ENCODE results near the gene NIM1K.

NIM1K gene

GRCh38 chr5:43191740-43192557 lies at the start of gene NIM1K:
Gene NIM1K (plus strand): TSS chr5:43192225. CDS start chr5:43245776, 53,551 bp downstream.
- no peak for DNase-seq (ENCODE audit: extremely low read depth, low read depth)
- TF ChIP-seq CTCF (IDR thresholded peaks at IDR 0.05; ENCODE audit: low read depth, low read length) = no peak

GRCh38 chr5:43145071-43145470 lies 47.0 kb upstream of the NIM1K start:
- no peak for DNase-seq (ENCODE audit: extremely low read depth, low read depth)
- TF ChIP-seq CTCF (IDR thresholded peaks at IDR 0.05; ENCODE audit: low read depth, low read length) = no peak

- TF ChIP-seq CTCF (IDR thresholded peaks at IDR 0.05; ENCODE audit: low read depth, low read length) = no peak
- no peak for DNase-seq (ENCODE audit: extremely low read depth, low read depth)
Observed at GRCh38 chr5:43146958-43147357, 45.1 kb upstream of the NIM1K start.

GRCh38 chr5:43148417-43148816 lies 43.6 kb upstream of the NIM1K start:
- no peak for DNase-seq (ENCODE audit: extremely low read depth, low read depth)
- no peak for TF ChIP-seq CTCF (IDR thresholded peaks at IDR 0.05; ENCODE audit: low read depth, low read length)

GRCh38 chr5:43149231-43149630 lies 42.8 kb upstream of the NIM1K start:
- no peak for TF ChIP-seq CTCF (IDR thresholded peaks at IDR 0.05; ENCODE audit: low read depth, low read length)
- no peak for DNase-seq (ENCODE audit: extremely low read depth, low read depth)

GRCh38 chr5:43150075-43150474 lies 42.0 kb upstream of the NIM1K start:
- no peak for DNase-seq (ENCODE audit: extremely low read depth, low read depth)
- no peak for TF ChIP-seq CTCF (IDR thresholded peaks at IDR 0.05; ENCODE audit: low read depth, low read length)

GRCh38 chr5:43150748-43151147 lies 41.3 kb upstream of the NIM1K start:
- DNase-seq (ENCODE audit: extremely low read depth, low read depth) = no peak
- TF ChIP-seq CTCF (IDR thresholded peaks at IDR 0.05; ENCODE audit: low read depth, low read length) = no peak

Data from AG09319 (cell line).